Cardiac muscle cell (in vitro differentiated cells and primary cell): ENCODE measurements around the gene OVCA2. TPM values are rescaled to one million over a fixed set of nuclear protein-coding genes. Genes with fewer than 3 reads are reported as not detected.
A peak's percentile ranks its signal among the peaks of the same experiment; 100 is the strongest.

Experiments
- DNase-seq, 2 donors: peaks; one replicate each; pipeline versions ENCODE4 v3.0.0 to v3.0.0-alpha.2; 2010 to 2017; ENCODE audit warnings: low read depth in 1 of 2, low spot score in 1 of 2
- H3K27ac ChIP-seq: fragments of 200-600 bp; sonication (generic); 2 replicates; pipeline ENCODE4 v1.5.1; 2016
- H3K27me3 ChIP-seq: fragments of 200-600 bp; sonication (generic); 2 replicates; pipeline ENCODE4 v1.6.0; 2016; ENCODE audit warnings: control low read depth
- H3K36me3 ChIP-seq: fragments of 200-600 bp; sonication (generic); 2 replicates; pipeline ENCODE4 v1.5.1; 2016; ENCODE audit warnings: control low read depth
- H3K4me1 ChIP-seq: fragments of 200-600 bp; sonication (generic); 2 replicates; pipeline ENCODE4 v1.8.1; 2017; ENCODE audit warnings: low read depth, mild to moderate bottlenecking, mixed run types
- H3K4me3 ChIP-seq: fragments of 200-600 bp; sonication (generic); 2 replicates; pipeline ENCODE4 v1.5.1; 2016; ENCODE audit warnings: mild to moderate bottlenecking
- H3K9me3 ChIP-seq: fragments of 200-600 bp; sonication (generic); 2 replicates; pipeline ENCODE4 v1.5.1; 2017; ENCODE audit warnings: low read depth, mild to moderate bottlenecking, control low read depth
- CTCF ChIP-seq: IDR thresholded peaks from 2 replicates; pipeline ENCODE4 v1.5.1; 2012; ENCODE audit warnings: low read depth, mild to moderate bottlenecking, low read length
- polyA plus RNA-seq: library from polyadenylated mRNA; unstranded; fragments of >200 nt; fragmentation: Nextera tagmentation; extraction: Ambion mirVana; gene quantifications from 2 replicates; pipeline ENCODE4 v1.2.1, GENCODE V29; 2016
- total RNA-seq: library from RNA; depleted of rRNA; stranded (reverse); fragments of >200 nt; gene quantifications from 2 replicates; pipeline ENCODE4 v1.2.3, GENCODE V29; 2016

Gene OVCA2
- total and polyA plus RNA-seq, 2 experiments from 2014 or later = 36.8 to 40.6 TPM

- Histone ChIP-seq H3K36me3 (peaks cover 7% of the 10 kb centered on the region), H3K4me1 (peaks cover 4% of the 10 kb centered on the region), H3K27me3 (no peaks in the 10 kb centered on the region), H3K9me3 (no peaks in the 10 kb centered on the region), H3K4me3 (no peak overlapping the region), H3K27ac (no peak overlapping the region)
- no peak for TF ChIP-seq CTCF
- DNase-seq = no peak
These were observed 1.5 kb upstream of the OVCA2 start for GRCh38 chr17:2040219-2040827.

DNA sequence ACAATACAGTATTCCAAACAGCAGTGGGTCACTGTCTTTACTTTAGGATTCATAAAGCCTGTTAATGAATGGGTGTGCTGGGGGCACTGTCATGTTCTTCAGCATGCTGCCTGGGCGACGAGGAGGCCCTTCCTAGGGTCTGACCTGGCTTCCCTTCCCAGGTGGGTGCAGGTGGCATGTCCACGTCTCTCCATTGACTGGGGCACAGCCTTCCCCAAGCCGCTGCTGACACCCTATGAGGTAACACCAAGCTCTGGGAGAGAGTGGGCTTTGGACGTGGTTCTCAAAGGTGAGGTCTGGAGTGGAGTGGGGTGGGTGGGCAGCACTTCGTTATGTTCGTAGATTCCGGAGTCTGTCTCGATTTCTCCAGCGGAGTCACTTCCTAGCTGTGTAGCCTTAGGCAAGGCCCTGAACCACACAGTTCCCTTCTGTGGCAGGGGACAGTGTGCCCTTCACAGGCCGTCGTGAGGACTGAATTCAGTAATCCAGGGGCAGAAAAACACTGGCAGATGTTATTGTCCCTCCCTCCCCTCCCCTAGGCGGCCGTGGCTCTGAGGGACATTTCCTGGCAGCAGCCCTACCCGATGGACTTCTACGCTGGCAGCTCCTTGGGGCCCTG, 771 bp upstream of the OVCA2 start:
- H3K4me1 ChIP-seq = peaks cover 4% of the 10 kb centered on the region
- H3K4me3 ChIP-seq = peak overlapping the region; percentile 61
- DNase-seq = no peak
- H3K27ac ChIP-seq = peak overlapping the region; percentile 57
- H3K27me3 ChIP-seq = no peaks in the 10 kb centered on the region
- no peaks in the 10 kb centered on the region for H3K9me3 ChIP-seq
- no peak for TF ChIP-seq CTCF
- peaks cover 7% of the 10 kb centered on the region for H3K36me3 ChIP-seq

- Histone ChIP-seq H3K4me1 (peaks cover 4% of the 10 kb centered on the region), H3K27ac (peak overlapping the region; percentile 83), H3K4me3 (peak overlapping the region; percentile 61), H3K27me3 (no peaks in the 10 kb centered on the region), H3K36me3 (peaks cover 7% of the 10 kb centered on the region), H3K9me3 (no peaks in the 10 kb centered on the region)
- DNase-seq = peak; percentile 45 to 68
- TF ChIP-seq CTCF = peak; percentile 59
These were observed 597 bp downstream of the OVCA2 start for GRCh38 chr17:2042390-2042847.

GRCh38 chr17:2042933-2043332, 1.1 kb downstream of the OVCA2 start:
- peak overlapping the region; percentile 61 for H3K4me3 ChIP-seq
- H3K36me3 ChIP-seq = peaks cover 5% of the 10 kb centered on the region
- peak overlapping the region; percentile 83 for H3K27ac ChIP-seq
- H3K9me3 ChIP-seq = no peaks in the 10 kb centered on the region
- H3K27me3 ChIP-seq = no peaks in the 10 kb centered on the region
- H3K4me1 ChIP-seq = peaks cover 4% of the 10 kb centered on the region
- DNase-seq = no peak
- TF ChIP-seq CTCF = no peak

GRCh38 chr17:2043785-2044184, 2.0 kb downstream of the OVCA2 start:
- no peak overlapping the region for H3K4me3 ChIP-seq
- H3K4me1 ChIP-seq = peaks cover 4% of the 10 kb centered on the region
- H3K36me3 ChIP-seq = peaks cover 5% of the 10 kb centered on the region
- no peaks in the 10 kb centered on the region for H3K9me3 ChIP-seq
- H3K27ac ChIP-seq = no peak overlapping the region
- no peak for DNase-seq
- H3K27me3 ChIP-seq = peaks cover 7% of the 10 kb centered on the region
- TF ChIP-seq CTCF = no peak
